Activated CD4-positive, alpha-beta memory T cell treated with anti-CD3 and anti-CD28 coated beads for 36 hours (primary cell): Measurements from ENCODE around the gene SETDB2. TPM values are rescaled to one million over a fixed set of nuclear protein-coding genes. Genes with fewer than 3 reads are reported as not detected.
"Not testable (repeated sequence)": the region's sequence is repeated elsewhere in the genome, so short reads cannot be mapped to it uniquely, and the experiment has no call there.

Source experiments
- CTCF ChIA-PET: fragments of 350-600 bp; sonication (Branson Sonifier 250); formaldehyde crosslinking; loops from one replicate; lab custom pipeline; 2021; ENCODE audit warnings: antibody characterized with exemption, inconsistent platforms; lab: Charles Lee
- POLR2A ChIA-PET: fragments of 350-600 bp; sonication (Branson Sonifier 250); formaldehyde crosslinking; loops from one replicate; lab custom pipeline; 2021; ENCODE audit warnings: antibody characterized with exemption; lab: Charles Lee
- DNase-seq: peaks from one replicate; pipeline ENCODE4 v3.0.0-alpha.2; 2020
- H3K27ac Mint-ChIP-seq: one replicate; pipeline ENCODE4 v1.8.0; 2021; ENCODE audit warnings: mixed read lengths
- H3K27me3 Mint-ChIP-seq: one replicate; pipeline ENCODE4 v1.8.0; 2021; ENCODE audit warnings: mixed read lengths
- H3K36me3 Mint-ChIP-seq: one replicate; pipeline ENCODE4 v1.8.0; 2021; ENCODE audit warnings: mixed read lengths
- H3K4me1 Mint-ChIP-seq: one replicate; pipeline ENCODE4 v1.8.0; 2021; ENCODE audit warnings: low read depth, mixed read lengths
- H3K4me3 Mint-ChIP-seq: one replicate; pipeline ENCODE4 v1.8.0; 2021; ENCODE audit warnings: mild to moderate bottlenecking, mixed read lengths
- H3K9me3 Mint-ChIP-seq: one replicate; pipeline ENCODE4 v1.8.0; 2021; ENCODE audit warnings: mixed read lengths
- intact Hi-C: fragments of 100-400 bp; cut with micrococcal nuclease; formaldehyde crosslinking; loops from one replicate; pipeline ENCODE4 v1.15.1; 2023
- total RNA-seq, 2 experiments: library from RNA; stranded (reverse); gene quantifications; one replicate each; pipeline ENCODE4 v1.2.3, GENCODE V29; 2021

Gene SETDB2
- total RNA-seq, 2 experiments from 2014 or later, result 13.9 to 15.9 TPM

DNA sequence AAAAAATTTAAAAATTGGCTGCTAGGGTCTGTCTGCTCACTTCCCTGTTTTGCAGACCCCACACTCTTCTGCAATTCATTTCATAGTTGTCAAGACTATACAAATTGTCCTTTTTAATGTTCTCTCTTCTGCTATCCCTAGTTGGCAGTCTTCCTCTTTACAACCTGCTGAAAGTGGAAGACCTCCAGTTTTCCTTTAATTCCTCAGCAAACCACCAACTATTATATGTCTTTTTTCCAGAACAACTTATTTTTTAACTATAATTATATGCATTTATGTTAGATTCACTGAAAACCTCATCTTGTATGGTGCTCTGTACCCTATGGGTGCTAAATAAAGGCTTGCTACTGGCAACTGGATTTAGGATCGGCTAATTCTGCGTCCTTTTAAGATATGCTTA, 50.6 kb downstream of the SETDB2 start:
- Mint-ChIP-seq H3K4me3 (peak overlapping the region; percentile 91), H3K4me1 (peaks cover 41% of the 10 kb centered on the region), H3K27ac (peak overlapping the region; percentile 98), H3K36me3 (peaks cover 35% of the 10 kb centered on the region), H3K9me3 (no peaks in the 10 kb centered on the region), H3K27me3 (no peaks in the 10 kb centered on the region)
- CTCF ChIA-PET, result interaction anchor here (1.4 kb wide), 1 partner anchor 12 kb away, joined by 3 read pairs; no protein-coding TSS in a partner anchor
- POLR2A ChIA-PET, result no interaction called here
- intact Hi-C loops, result loop anchor here (1.0 to 5.0 kb wide), 6 partner anchors 40 to 1958 kb away; partner anchors contain the start of genes CAB39L, FNDC3A, INTS6 and KPNA3
- DNase-seq, result no peak

DNA sequence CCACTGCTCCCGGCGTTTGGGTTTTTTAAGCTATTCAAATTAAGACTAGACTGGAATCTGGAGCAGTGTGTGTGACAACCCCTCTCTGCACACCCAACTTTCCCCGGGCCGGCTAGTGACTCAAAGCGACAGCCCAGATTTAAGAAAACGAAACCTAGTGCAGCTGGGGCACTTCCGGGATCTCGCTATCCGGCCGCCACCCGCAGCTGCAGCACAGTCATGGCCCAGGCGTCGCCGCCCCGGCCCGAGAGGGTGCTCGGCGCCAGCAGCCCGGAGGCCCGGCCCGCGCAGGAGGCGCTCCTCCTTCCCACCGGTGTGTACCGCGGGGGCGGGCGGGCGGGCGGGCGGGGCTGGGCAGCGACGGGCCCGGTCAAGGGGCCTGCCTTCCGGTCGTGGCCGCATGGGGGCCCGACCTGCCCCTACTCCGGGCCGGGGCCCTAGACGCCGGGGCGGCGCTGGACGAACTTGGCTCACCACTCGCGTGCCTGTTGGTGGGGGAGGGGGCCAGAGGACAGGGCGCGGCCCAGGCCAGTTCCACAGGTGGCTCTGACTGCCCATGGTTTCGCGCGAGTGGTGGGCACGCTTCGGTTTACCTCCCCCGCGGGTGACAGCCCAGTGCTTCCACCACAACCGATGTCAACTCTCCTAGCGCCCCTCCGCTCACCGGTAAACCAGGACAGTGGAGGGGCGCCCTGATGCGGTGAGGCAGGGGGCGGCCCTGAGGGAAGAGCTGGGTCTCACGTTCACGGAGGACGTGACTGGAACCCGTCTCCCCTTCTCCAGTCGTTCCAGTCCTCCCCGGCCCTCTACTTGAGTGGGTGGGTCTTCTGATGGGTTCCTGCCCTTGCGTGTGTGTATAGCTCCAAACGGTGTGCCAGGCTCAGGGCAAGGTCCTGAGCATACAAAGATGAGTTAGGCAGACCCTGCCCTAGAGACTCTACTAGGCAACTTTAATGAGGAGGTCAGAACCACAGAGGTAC, 52.0 kb downstream of the SETDB2 start, which contains the start of gene PHF11:
TSS of gene PHF11 (plus strand) at position 171 of the 980 bp plus-strand sequence. CDS start at position 220, 49 bp downstream.
- peak within 1 kb of the TSS; percentile 98 for H3K27ac Mint-ChIP-seq
- no peaks in the 10 kb centered on the region for H3K27me3 Mint-ChIP-seq
- intact Hi-C loops, result loop anchor here (1.0 to 5.0 kb wide), 8 partner anchors 41 to 1956 kb away; partner anchors contain the start of genes CAB39L, FNDC3A, INTS6 and KPNA3
- peaks cover 45% of the 10 kb centered on the region for H3K36me3 Mint-ChIP-seq
- peaks cover 52% of the 10 kb centered on the region for H3K4me1 Mint-ChIP-seq
- ChIA-PET CTCF (interaction anchor here (0.6 to 1.3 kb wide), 4 partner anchors 15 to 53 kb away, joined by 3 to 4 read pairs (median 3); partner anchors contain the start of gene CAB39L), POLR2A (interaction anchor here (0.5 to 2.1 kb wide), 10 partner anchors 11 to 248 kb away, joined by 3 to 72 read pairs (median 4); partner anchors contain the start of genes CAB39L, RCBTB1 and SETDB2)
- no peaks in the 10 kb centered on the region for H3K9me3 Mint-ChIP-seq
- H3K4me3 Mint-ChIP-seq, result peak within 1 kb of the TSS; percentile 91
- peak; percentile 95 for DNase-seq

GRCh38 chr13:49496837-49497236, 52.8 kb downstream of the SETDB2 start:
- CTCF ChIA-PET, result interaction anchor here (1.3 kb wide), 1 partner anchor 51 kb away, joined by 3 read pairs; no protein-coding TSS in a partner anchor
- H3K4me1 Mint-ChIP-seq, result peaks cover 52% of the 10 kb centered on the region
- H3K36me3 Mint-ChIP-seq, result peaks cover 45% of the 10 kb centered on the region
- not testable (repeated sequence) for H3K9me3 Mint-ChIP-seq, H3K27me3 Mint-ChIP-seq
- peak overlapping the region; percentile 86 for H3K4me3 Mint-ChIP-seq
- peak overlapping the region; percentile 98 for H3K27ac Mint-ChIP-seq
- intact Hi-C loops, result loop anchor here (1.0 to 5.0 kb wide), 5 partner anchors 73 to 1955 kb away; partner anchors contain the start of genes FNDC3A, INTS6 and RCBTB1
- POLR2A ChIA-PET, result interaction anchor here (0.8 to 2.1 kb wide), 7 partner anchors 11 to 248 kb away, joined by 3 to 72 read pairs (median 6); partner anchors contain the start of genes CAB39L, RCBTB1 and SETDB2
- DNase-seq, result peak; percentile 85

DNA sequence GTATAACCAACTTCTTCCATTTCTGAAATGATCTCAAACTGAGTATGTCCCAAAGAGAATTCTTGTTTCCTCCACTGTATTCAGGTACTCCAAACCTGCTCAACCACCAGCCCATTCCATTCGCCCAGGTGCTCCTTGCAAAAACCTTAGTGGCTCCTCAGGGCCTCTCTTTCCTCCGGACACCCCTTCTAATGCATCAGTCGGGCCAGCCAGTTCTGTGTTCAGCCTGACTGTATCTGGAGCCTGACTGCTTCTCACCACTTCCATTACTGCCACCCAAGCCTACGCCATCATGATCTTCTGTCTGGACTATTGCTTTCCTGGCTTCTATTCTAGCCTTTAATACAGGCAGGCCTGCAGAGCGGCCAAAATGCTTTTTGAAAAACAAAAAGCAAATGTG, 53.2 kb downstream of the SETDB2 start:
- peak overlapping the region; percentile 98 for H3K27ac Mint-ChIP-seq
- ChIA-PET CTCF (no interaction called here), POLR2A (interaction anchor here (1.8 to 2.1 kb wide), 3 partner anchors 46 to 73 kb away, joined by 6 to 72 read pairs (median 13); partner anchors contain the start of genes CAB39L and SETDB2)
- H3K4me1 Mint-ChIP-seq, result peaks cover 52% of the 10 kb centered on the region
- no peaks in the 10 kb centered on the region for H3K27me3 Mint-ChIP-seq
- intact Hi-C loops, result loop anchor here (1.0 to 5.0 kb wide), 4 partner anchors 73 to 1955 kb away; partner anchors contain the start of genes FNDC3A and INTS6
- H3K36me3 Mint-ChIP-seq, result peaks cover 45% of the 10 kb centered on the region
- peak overlapping the region; percentile 86 for H3K4me3 Mint-ChIP-seq
- H3K9me3 Mint-ChIP-seq, result no peaks in the 10 kb centered on the region
- peak; percentile 16 for DNase-seq

DNA sequence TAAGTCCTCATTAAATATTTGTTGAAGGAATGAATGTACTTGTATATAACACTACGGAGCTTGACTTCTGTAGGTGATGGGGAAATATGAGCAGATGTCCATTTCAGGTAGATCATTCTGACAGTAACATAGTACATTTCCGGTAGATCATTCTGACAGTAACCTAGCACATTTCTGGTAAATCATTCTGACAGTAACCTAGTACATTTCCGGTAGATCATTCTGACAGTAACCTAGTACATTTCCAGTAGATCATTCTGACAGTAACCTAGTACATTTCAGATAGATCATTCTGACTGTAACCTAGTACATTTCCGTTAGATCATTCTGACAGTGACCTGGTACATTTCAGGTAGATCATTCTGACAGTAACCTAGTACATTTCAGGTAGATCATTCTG, 54.1 kb downstream of the SETDB2 start:
- ChIA-PET CTCF (no interaction called here), POLR2A (no interaction called here)
- no peak for DNase-seq
- no peaks in the 10 kb centered on the region for H3K9me3 Mint-ChIP-seq
- H3K4me1 Mint-ChIP-seq, result peaks cover 57% of the 10 kb centered on the region
- peak overlapping the region; percentile 98 for H3K27ac Mint-ChIP-seq
- H3K4me3 Mint-ChIP-seq, result no peak overlapping the region
- no peaks in the 10 kb centered on the region for H3K27me3 Mint-ChIP-seq
- intact Hi-C loops, result loop anchor here (1.0 to 5.0 kb wide), 3 partner anchors 48 to 1954 kb away; partner anchors contain the start of genes FNDC3A and INTS6
- H3K36me3 Mint-ChIP-seq, result peaks cover 50% of the 10 kb centered on the region

GRCh38 chr13:49499889-49500660, 56.0 kb downstream of the SETDB2 start:
- POLR2A ChIA-PET, result interaction anchor here (1.7 kb wide), 1 partner anchor 56 kb away, joined by 8 read pairs; the partner anchor contains the start of genes CAB39L and SETDB2
- Mint-ChIP-seq H3K27ac (peak overlapping the region; percentile 36), H3K9me3 (no peaks in the 10 kb centered on the region), H3K4me1 (peaks cover 48% of the 10 kb centered on the region), H3K27me3 (no peaks in the 10 kb centered on the region), H3K36me3 (peaks cover 55% of the 10 kb centered on the region), H3K4me3 (peak overlapping the region; percentile 14)
- CTCF ChIA-PET, result interaction anchor here (1.0 to 1.1 kb wide), 2 partner anchors 10 to 107 kb away, joined by 3 read pairs; no protein-coding TSS in a partner anchor
- intact Hi-C loops, result loop anchor here (5.0 kb wide), 2 partner anchors 523 to 1952 kb away; partner anchors contain the start of genes FNDC3A and INTS6
- peak; percentile 34 for DNase-seq

DNA sequence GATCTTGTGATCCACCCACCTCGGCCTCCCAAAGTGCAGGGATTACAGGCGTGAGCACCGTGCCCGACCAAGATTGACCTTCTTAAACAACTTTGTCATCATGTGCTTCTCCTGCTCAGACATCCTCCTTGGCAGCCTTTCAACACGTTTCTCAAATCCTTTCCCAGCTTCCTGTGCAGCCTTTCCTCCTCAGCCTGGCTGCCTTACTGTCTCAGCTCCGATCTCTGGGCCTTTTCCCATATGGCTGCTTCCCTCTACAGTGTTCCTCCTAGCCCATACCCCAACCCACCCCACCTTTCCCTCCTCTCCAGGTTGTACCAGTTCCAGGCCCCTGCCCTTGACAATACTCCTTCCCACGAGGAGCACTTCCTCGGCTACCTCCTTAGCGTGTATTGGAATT, 58.9 kb downstream of the SETDB2 start:
- no peak overlapping the region for H3K4me3 Mint-ChIP-seq
- intact Hi-C loops, result no loop called here
- no peak for DNase-seq
- H3K9me3 Mint-ChIP-seq, result peaks cover 1% of the 10 kb centered on the region
- ChIA-PET POLR2A (no interaction called here), CTCF (no interaction called here)
- peaks cover 49% of the 10 kb centered on the region for H3K36me3 Mint-ChIP-seq
- peaks cover 44% of the 10 kb centered on the region for H3K4me1 Mint-ChIP-seq
- H3K27ac Mint-ChIP-seq, result no peak overlapping the region
- no peaks in the 10 kb centered on the region for H3K27me3 Mint-ChIP-seq

- peaks cover 40% of the 10 kb centered on the region for H3K36me3 Mint-ChIP-seq
- no peak overlapping the region for H3K27ac Mint-ChIP-seq
- no peak for DNase-seq
- peaks cover 34% of the 10 kb centered on the region for H3K4me1 Mint-ChIP-seq
- CTCF ChIA-PET, result no interaction called here
- H3K27me3 Mint-ChIP-seq, result no peaks in the 10 kb centered on the region
- intact Hi-C loops, result no loop called here
- H3K4me3 Mint-ChIP-seq, result no peak overlapping the region
- peaks cover 1% of the 10 kb centered on the region for H3K9me3 Mint-ChIP-seq
- POLR2A ChIA-PET, result interaction anchor here (1.1 kb wide), 1 partner anchor 10 kb away, joined by 3 read pairs; no protein-coding TSS in a partner anchor
Observed at GRCh38 chr13:49503951-49504350, 59.9 kb downstream of the SETDB2 start.

- intact Hi-C loops, result no loop called here
- ChIA-PET CTCF (no interaction called here), POLR2A (interaction anchor here (0.6 kb wide), 2 partner anchors 11 to 352 kb away, joined by 3 to 4 read pairs; no protein-coding TSS in a partner anchor)
- Mint-ChIP-seq H3K27me3 (no peaks in the 10 kb centered on the region), H3K4me3 (no peak overlapping the region), H3K4me1 (peaks cover 9% of the 10 kb centered on the region), H3K36me3 (peaks cover 44% of the 10 kb centered on the region), H3K9me3 (no peaks in the 10 kb centered on the region), H3K27ac (no peak overlapping the region)
- no peak for DNase-seq
Observed at GRCh38 chr13:49512578-49512977, 68.5 kb downstream of the SETDB2 start.

- H3K27ac Mint-ChIP-seq, result no peak overlapping the region
- intact Hi-C loops, result no loop called here
- peaks cover 45% of the 10 kb centered on the region for H3K36me3 Mint-ChIP-seq
- no peaks in the 10 kb centered on the region for H3K9me3 Mint-ChIP-seq
- no peak overlapping the region for H3K4me3 Mint-ChIP-seq
- ChIA-PET CTCF (no interaction called here), POLR2A (interaction anchor here (0.6 kb wide), 1 partner anchor 23 kb away, joined by 3 read pairs; no protein-coding TSS in a partner anchor)
- no peak for DNase-seq
- H3K4me1 Mint-ChIP-seq, result peaks cover 2% of the 10 kb centered on the region
- H3K27me3 Mint-ChIP-seq, result no peaks in the 10 kb centered on the region
Observed at GRCh38 chr13:49516467-49516866, 72.4 kb downstream of the SETDB2 start.

DNA sequence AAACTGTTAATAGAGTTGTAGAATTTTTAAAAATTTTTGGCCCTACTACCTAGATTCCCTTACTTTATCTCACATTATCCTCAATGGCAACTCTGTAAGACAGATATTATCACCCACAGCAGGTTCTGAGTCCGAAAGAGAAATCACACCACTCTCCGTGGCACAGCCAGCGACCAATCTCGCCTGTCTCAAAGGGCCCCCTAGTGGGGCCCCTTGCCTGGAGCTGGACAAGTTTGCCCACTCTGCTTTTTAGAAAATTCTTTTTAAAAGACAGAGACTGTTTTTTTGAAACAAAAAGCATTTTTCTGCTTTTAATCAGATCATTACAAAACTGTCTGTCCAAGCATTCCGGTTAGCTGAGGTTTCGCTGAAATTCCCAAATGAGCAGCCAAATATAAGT, 73.4 kb downstream of the SETDB2 start:
- DNase-seq, result no peak
- Mint-ChIP-seq H3K4me3 (no peak overlapping the region), H3K4me1 (no peaks in the 10 kb centered on the region), H3K27ac (no peak overlapping the region), H3K9me3 (no peaks in the 10 kb centered on the region), H3K27me3 (no peaks in the 10 kb centered on the region), H3K36me3 (peaks cover 39% of the 10 kb centered on the region)
- ChIA-PET POLR2A (no interaction called here), CTCF (no interaction called here)
- intact Hi-C loops, result no loop called here
